ENCODE results near the gene CCDC122. TPM values are rescaled to one million over a fixed set of nuclear protein-coding genes. Genes with fewer than 3 reads are reported as not detected.

CCDC122 gene
- total and polyA plus RNA-seq, 7 donors: 0.15 to 1.6 (median 0.91) TPM

GRCh38 chr13:43805071-43805468, 74.5 kb downstream of the CCDC122 start:
- H3K4me1 ChIP-seq: no peaks in the 10 kb centered on the region
- H3K36me3 ChIP-seq (ENCODE audit: insufficient read depth in 1 of 2, low read depth in 1 of 2): no peaks in the 10 kb centered on the region
- no peak overlapping the region for H3K4me3 ChIP-seq
- WGBS, 3 donors: 51 to 60% (median 57%) methylated on average over 3 of the region's 3 CpGs
- peak in 3 of 4 donors; percentile 40 to 66 (median 54) for ATAC-seq
- H3K27ac ChIP-seq: no peak overlapping the region
- no peaks in the 10 kb centered on the region for H3K27me3 ChIP-seq (ENCODE audit: insufficient read depth in 3 of 3, low read length in 2 of 3)
- TF ChIP-seq CTCF (IDR thresholded peaks at IDR 0.05): no peak
- DNase-seq: no peak
- intact Hi-C loops (cut with DNase I): loop anchor here (5.0 to 10.0 kb wide), 5 partner anchors 608 to 1210 kb away; no protein-coding TSS in a partner anchor
- H3K9me3 ChIP-seq: no peaks in the 10 kb centered on the region

DNA sequence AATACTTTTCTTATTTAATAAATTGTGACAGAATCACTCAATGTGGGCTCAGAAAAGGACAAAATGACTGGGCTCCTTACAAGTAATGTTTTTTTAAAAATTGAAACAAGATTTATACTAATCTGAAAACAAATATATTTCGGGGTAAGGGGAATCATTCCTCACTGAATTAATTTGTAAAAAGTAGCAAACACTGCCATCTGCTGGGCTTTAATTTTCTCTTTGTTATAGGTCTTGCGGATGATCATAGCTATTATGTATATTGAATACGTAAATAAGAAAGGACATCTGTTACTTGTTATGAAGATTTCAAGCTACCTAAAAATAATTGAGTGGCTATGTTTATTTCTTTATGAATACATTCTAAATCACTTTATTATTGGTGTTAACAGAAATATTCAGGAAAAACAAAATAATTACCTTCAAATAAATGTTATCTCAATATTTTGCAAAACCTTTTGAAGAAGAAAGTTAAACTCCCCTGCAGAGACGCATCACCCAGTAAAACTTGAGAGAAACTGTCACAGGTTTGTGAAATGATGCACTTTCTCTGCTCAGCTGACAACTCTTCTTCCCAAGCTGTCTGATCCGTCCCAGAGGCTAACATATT, 75.0 kb downstream of the CCDC122 start:
- WGBS, 3 donors: 27 to 32% (median 31%) methylated on average over 5 of the region's 5 CpGs
- peak; percentile 69 for TF ChIP-seq CTCF (IDR thresholded peaks at IDR 0.05)
- H3K27ac ChIP-seq: no peak overlapping the region
- no peaks in the 10 kb centered on the region for H3K4me1 ChIP-seq
- DNase-seq (no peak), ATAC-seq (peak in 3 of 4 donors; percentile 56 to 85 (median 62))
- no peaks in the 10 kb centered on the region for H3K27me3 ChIP-seq (ENCODE audit: insufficient read depth in 3 of 3, low read length in 2 of 3)
- no peak overlapping the region for H3K4me3 ChIP-seq
- no peaks in the 10 kb centered on the region for H3K9me3 ChIP-seq
- no peaks in the 10 kb centered on the region for H3K36me3 ChIP-seq (ENCODE audit: insufficient read depth in 1 of 2, low read depth in 1 of 2)
- intact Hi-C loops (cut with DNase I): loop anchor here (5.0 to 10.0 kb wide), 7 partner anchors 497 to 1210 kb away; no protein-coding TSS in a partner anchor

GRCh38 chr13:43802511-43802910, 77.0 kb downstream of the CCDC122 start:
- H3K4me3 ChIP-seq: no peak overlapping the region
- intact Hi-C loops (cut with DNase I): loop anchor here (5.0 to 10.0 kb wide), 5 partner anchors 495 to 1208 kb away; no protein-coding TSS in a partner anchor
- DNase-seq: no peak
- H3K4me1 ChIP-seq: no peaks in the 10 kb centered on the region
- no peak for ATAC-seq
- H3K27me3 ChIP-seq (ENCODE audit: insufficient read depth in 3 of 3, low read length in 2 of 3): no peaks in the 10 kb centered on the region
- TF ChIP-seq CTCF (IDR thresholded peaks at IDR 0.05): no peak
- H3K9me3 ChIP-seq: no peaks in the 10 kb centered on the region
- no peaks in the 10 kb centered on the region for H3K36me3 ChIP-seq (ENCODE audit: insufficient read depth in 1 of 2, low read depth in 1 of 2)
- no peak overlapping the region for H3K27ac ChIP-seq

DNA sequence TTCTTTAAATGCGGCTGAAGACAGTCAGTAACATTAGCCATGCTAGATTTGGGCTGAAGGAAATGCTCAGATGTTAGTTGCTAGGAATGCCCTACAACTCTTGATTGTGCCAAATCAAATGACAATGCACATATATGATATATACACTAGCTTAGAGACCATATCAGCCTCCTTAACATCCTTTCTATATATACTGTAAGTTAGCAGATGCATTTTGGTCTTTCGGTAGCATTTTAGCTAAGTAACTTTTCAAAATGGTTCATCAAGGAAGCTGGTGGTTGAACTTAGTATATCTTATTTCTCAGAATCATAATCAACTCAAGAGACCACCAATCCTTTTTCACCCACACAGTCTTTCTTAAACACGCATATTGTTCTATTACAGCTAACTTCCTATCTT, 78.7 kb downstream of the CCDC122 start:
- H3K9me3 ChIP-seq: no peaks in the 10 kb centered on the region
- H3K27me3 ChIP-seq (ENCODE audit: insufficient read depth in 3 of 3, low read length in 2 of 3): no peaks in the 10 kb centered on the region
- intact Hi-C loops (cut with DNase I): loop anchor here (5.0 to 10.0 kb wide), 5 partner anchors 494 to 1206 kb away; no protein-coding TSS in a partner anchor
- H3K4me1 ChIP-seq: no peaks in the 10 kb centered on the region
- no peak overlapping the region for H3K27ac ChIP-seq
- WGBS, 3 donors: 65 to 96% (median 85%) methylated on average over 3 of the region's 3 CpGs
- ATAC-seq: no peak
- no peak overlapping the region for H3K4me3 ChIP-seq
- no peak for TF ChIP-seq CTCF (IDR thresholded peaks at IDR 0.05)
- H3K36me3 ChIP-seq (ENCODE audit: insufficient read depth in 1 of 2, low read depth in 1 of 2): no peaks in the 10 kb centered on the region
- DNase-seq: no peak

GRCh38 chr13:43799191-43799590, 80.3 kb downstream of the CCDC122 start:
- WGBS, 3 donors: 79 to 90% (median 89%) methylated on average over 4 of the region's 4 CpGs
- H3K27me3 ChIP-seq (ENCODE audit: insufficient read depth in 3 of 3, low read length in 2 of 3): no peaks in the 10 kb centered on the region
- no peak for DNase-seq
- H3K27ac ChIP-seq: no peak overlapping the region
- intact Hi-C loops (cut with DNase I): no loop called here
- no peak overlapping the region for H3K4me3 ChIP-seq
- H3K36me3 ChIP-seq (ENCODE audit: insufficient read depth in 1 of 2, low read depth in 1 of 2): no peaks in the 10 kb centered on the region
- no peak for ATAC-seq
- no peaks in the 10 kb centered on the region for H3K9me3 ChIP-seq
- H3K4me1 ChIP-seq: no peaks in the 10 kb centered on the region
- TF ChIP-seq CTCF (IDR thresholded peaks at IDR 0.05): no peak
